NCI-H345 (cell line): Measurements from ENCODE around the gene TRIM25.

ENCODE experiments used
- DNase-seq: peaks from one replicate; lab custom pipeline; 2025; lab: John Stamatoyannopoulos, UW

The TRIM25 gene

GRCh38 chr17:56866076-56866475, 47.8 kb downstream of the TRIM25 start:
- DNase-seq = no peak

- no peak for DNase-seq
Observed at GRCh38 chr17:56863974-56864373, 49.9 kb downstream of the TRIM25 start.

- no peak for DNase-seq
Observed at GRCh38 chr17:56861899-56862298, 52.0 kb downstream of the TRIM25 start.

- no peak for DNase-seq
Observed at GRCh38 chr17:56851008-56851407, 62.8 kb downstream of the TRIM25 start.

GRCh38 chr17:56850591-56850990, 63.3 kb downstream of the TRIM25 start:
- no peak for DNase-seq

GRCh38 chr17:56849131-56849530, 64.7 kb downstream of the TRIM25 start:
- no peak for DNase-seq

GRCh38 chr17:56847106-56847505, 66.7 kb downstream of the TRIM25 start:
- DNase-seq = no peak

GRCh38 chr17:56845934-56846333, 67.9 kb downstream of the TRIM25 start:
- DNase-seq = no peak

GRCh38 chr17:56842577-56842976, 71.3 kb downstream of the TRIM25 start:
- no peak for DNase-seq

GRCh38 chr17:56838687-56839086, 75.2 kb downstream of the TRIM25 start:
- no peak for DNase-seq
